IPS DF 4.7 (cell line): ENCODE measurements around the gene CACNA2D3.
"Not testable (repeated sequence)": the region's sequence is repeated elsewhere in the genome, so short reads cannot be mapped to it uniquely, and the experiment has no call there.

Experiments
- DNase-seq: peaks from one replicate; pipeline ENCODE4 v3.0.0-alpha.2; 2013; ENCODE audit warnings: low spot score; ENCODE audit errors: extremely low read depth

CACNA2D3 gene

GRCh38 chr3:54954521-54954920 lies 832.2 kb downstream of the CACNA2D3 start:
- no peak for DNase-seq

DNA sequence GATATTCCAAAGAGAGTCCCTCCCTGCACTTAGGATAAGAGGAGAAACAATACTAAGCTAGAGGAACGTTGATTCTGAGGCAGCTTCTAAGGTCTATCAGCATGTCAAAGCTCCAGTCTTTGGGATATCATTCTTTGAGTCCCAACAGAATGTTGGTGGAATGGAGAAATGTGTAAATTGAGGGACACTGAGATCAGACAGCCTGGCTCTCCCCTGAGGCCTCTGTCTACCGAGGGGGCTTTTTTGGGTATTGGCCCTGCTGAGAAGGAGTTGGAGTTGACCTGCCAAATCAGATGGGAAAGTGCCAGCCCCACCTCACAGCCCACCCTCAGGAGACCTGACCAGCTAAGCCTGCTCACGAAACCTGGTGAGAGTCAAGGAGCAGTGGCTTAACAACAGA lies 833.1 kb downstream of the CACNA2D3 start:
- no peak for DNase-seq

DNA sequence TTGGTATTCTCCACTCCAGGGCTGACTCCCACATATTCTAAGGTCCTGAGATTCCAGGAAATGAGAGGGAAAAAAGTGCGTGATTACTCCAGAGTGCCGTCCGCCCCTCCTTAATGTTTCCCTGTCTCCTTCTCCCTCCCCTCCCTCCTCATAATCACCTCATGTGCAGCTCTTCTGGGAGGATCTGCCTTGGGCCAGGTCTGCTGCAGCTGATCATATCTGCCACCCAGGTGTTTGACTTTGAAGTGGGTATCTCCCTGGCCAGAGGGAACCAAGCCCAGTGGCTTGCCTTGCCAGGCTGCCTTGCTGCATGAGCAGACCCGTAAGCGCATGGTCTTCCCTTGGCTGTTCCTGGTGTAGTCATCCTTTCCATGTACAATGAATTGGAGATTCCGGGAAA lies 833.6 kb downstream of the CACNA2D3 start:
- DNase-seq = no peak

- no peak for DNase-seq
Observed at GRCh38 chr3:54957711-54958110, 835.4 kb downstream of the CACNA2D3 start.

GRCh38 chr3:54960082-54960481 lies 837.7 kb downstream of the CACNA2D3 start:
- DNase-seq = no peak

DNA sequence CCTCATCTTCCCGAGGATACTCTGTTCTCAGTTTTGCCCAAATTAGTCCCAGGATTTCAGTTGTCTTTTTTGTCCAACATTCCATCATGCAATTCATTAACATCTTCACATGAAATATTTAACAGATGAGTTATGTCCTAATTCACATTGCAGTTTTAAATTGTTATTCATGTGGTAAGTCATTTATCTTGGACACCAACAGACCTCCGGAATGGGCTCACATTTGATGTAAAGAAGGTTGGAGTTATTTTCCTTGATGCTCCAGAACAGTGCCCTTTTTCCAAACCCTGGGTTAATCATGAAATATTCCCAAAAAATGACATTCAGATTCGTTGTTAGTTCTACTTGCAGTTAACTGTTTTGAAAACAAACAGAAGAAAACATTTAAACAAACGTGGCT lies 838.3 kb downstream of the CACNA2D3 start:
- no peak for DNase-seq

DNA sequence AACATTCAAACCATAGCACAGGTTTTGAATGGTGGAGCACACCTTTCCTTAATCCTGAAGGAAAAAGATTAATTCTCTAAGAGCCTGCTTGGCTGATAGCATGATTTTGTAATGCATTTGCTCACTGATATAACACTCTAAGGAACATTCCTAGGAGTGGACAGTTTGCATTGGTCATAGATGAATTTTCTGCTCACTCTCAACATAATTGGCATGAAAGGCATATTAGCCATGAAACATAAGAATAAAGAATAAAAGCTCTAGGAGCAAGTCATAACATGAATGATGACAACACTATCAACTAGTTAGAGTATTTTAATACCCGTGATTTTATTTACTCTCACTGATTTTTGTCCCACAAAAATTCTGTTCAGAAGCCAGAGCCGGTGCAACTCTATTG lies 839.8 kb downstream of the CACNA2D3 start:
- DNase-seq = no peak

- no peak for DNase-seq
Observed at GRCh38 chr3:54963641-54964040, 841.3 kb downstream of the CACNA2D3 start.

GRCh38 chr3:54964081-54964480 lies 841.7 kb downstream of the CACNA2D3 start:
- DNase-seq = no peak

- no peak for DNase-seq
Observed at GRCh38 chr3:54965746-54966145, 843.4 kb downstream of the CACNA2D3 start.

- DNase-seq = no peak
Observed at GRCh38 chr3:54966979-54967378, 844.6 kb downstream of the CACNA2D3 start.

GRCh38 chr3:54967731-54968161 lies 845.4 kb downstream of the CACNA2D3 start:
- no peak for DNase-seq

- no peak for DNase-seq
Observed at GRCh38 chr3:54968546-54969172, 846.3 kb downstream of the CACNA2D3 start.

DNA sequence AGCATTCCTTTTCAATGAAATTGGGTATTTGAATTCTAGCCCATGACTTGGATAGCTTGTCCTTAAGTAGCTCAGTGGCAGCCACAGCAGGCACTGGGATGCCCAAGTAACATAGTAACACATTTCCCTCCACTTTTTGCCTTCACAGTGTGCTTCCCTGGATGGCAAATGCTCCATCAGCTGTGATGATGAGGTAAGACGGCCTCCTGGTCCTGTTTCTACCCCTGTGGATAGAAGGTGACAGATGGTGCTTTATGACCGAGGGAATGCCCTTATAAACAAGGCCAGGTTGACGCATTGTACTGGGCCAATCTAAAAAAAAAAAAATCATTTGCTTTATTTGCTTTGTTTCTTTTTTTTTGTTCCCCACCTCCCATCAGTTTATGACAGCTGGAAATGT lies 847.3 kb downstream of the CACNA2D3 start:
- no peak for DNase-seq

DNA sequence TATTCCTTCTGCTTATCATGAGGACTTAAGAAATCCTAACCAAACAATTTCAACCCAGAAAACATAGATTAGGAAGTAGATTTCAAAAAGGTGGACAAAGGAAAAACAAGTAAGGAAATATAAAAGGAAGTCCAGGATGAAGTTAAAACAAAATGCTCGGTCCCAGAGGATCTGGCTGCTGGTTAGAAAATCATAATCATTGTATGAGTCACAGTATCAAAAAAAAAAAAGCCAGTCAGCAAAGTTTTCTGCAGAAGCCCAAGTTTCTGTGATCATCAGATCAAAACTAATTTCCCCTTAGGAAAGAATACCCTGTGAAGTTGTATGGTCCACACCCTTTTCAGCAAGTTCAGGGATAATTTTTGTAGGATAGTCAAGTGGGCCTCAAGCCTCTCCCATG lies 848.5 kb downstream of the CACNA2D3 start:
- no peak for DNase-seq

- no peak for DNase-seq
Observed at GRCh38 chr3:54977439-54977838, 855.1 kb downstream of the CACNA2D3 start.

DNA sequence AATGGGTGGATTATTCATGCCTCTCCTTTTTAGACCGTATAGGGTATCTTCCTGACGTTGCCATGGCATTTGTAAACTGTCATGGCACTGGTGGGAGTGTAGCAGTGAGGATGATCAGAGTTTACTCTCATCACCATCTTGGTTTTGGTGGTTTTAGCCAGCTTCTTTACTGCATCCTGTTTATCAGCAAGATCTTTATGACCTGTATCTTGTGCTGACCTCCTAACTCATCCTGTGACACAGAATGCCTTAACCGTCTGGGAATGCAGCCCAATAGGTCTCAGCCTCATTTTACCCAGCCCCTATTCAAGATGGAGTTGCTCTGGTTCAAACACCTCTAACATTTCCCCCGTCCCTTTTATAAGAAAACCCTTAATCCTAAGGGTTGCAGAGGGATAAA lies 855.6 kb downstream of the CACNA2D3 start:
- not testable (repeated sequence) for DNase-seq

DNA sequence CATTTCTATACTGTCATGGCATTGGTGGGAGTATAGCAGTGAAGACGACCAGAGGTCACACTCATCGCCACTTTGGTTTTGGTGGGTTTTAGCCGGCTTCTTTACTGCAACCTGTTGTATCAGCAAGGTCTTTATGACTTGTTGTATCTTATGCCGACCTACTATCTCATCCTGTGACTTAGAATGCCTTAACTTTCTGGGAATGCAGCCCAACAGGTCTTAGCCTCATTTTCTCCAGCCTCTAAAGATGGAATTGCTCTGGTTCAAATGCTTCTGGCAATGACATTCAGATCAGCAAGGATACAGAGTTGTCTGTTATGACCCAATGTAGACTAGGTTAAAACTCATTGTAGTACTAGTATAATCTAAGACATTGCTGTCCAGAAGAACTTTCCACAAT lies 860.5 kb downstream of the CACNA2D3 start:
- DNase-seq = no peak

- no peak for DNase-seq
Observed at GRCh38 chr3:54983266-54984099, 861.1 kb downstream of the CACNA2D3 start.

DNA sequence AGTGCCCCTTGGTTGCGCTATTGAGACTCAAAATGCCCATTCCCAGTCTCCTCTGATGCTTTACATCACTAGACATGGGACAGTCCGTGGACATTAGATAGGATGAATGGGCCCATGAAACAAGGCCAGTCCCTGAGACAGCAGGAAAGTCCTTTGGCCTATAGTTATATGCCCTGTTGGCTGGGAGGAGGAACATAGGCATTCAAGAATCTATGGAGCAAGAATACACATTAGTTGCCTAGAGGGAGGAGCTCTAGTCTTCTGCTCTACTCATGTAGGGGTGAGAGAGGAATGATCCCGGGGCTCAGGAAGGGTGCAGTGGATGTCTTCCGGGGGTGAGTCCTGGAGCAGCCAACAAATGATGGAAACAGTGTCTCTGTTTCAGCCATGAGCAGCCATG lies 863.5 kb downstream of the CACNA2D3 start:
- no peak for DNase-seq

DNA sequence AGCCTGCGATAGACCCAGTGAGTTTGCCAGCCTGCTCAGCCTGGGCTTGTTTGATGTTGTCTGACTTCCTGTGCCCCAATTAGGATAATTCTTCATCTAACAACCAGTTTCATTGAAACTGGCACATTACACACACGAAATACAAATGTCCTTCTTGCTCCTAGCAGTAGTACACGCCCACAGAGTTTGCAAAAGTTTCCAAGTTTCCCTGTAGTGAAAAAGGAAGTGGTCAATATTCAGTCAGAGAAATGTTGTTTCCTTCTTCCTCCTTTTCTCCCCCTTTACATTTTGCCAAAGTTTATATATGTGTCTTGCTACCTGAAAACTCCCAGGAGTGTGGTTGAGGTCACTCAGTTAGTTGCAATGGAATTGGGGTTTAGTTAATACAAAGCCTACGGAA lies 863.9 kb downstream of the CACNA2D3 start:
- no peak for DNase-seq

DNA sequence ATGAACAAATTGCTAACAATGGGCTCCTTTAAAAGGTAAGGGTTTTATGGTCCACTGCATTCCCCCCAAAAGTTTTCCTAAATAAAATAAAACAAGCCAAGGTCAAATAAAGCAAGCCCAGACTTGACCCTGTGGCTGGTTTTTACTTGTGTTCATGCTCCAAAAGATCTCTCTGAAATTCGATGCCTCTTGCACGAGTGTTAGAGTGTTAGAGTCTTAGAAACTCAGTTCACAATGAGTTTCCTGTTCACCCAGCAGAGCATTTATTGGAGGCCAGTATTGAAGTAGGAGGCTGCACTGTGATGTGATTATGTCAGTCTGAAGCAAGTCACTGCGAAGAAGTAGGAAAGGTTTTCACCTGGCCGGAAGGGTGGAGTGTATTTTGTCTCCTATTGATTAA lies 865.4 kb downstream of the CACNA2D3 start:
- DNase-seq = no peak

GRCh38 chr3:54988302-54988837 lies 866.0 kb downstream of the CACNA2D3 start:
- no peak for DNase-seq
